ENCODE data around the gene APPL2. TPM values are rescaled to one million over a fixed set of nuclear protein-coding genes. Genes with fewer than 3 reads are reported as not detected.

Gene APPL2
- polyA plus RNA-seq, 2 of the 4 experiments (the other 2 are of a cell fraction): 24.1 to 62.6 TPM

GRCh38 chr12:105167346-105167745, 68.6 kb downstream of the APPL2 start:
- no peak for FAIRE-seq
- no peak for DNase-seq (ENCODE audit: low read depth in 1 of 2, low spot score in 1 of 2)
- TF ChIP-seq JUN (IDR thresholded peaks at IDR 0.05) (no peak), TP53 (CRISPR knock-in tag; IDR thresholded peaks at IDR 0.05) (no peak), RAD21 (conservative IDR thresholded peaks at IDR 0.05 in 1 of 2, IDR thresholded peaks at IDR 0.05 in 1 of 2) (no peak), NPAS2 (CRISPR knock-in tag; IDR thresholded peaks at IDR 0.05; ENCODE audit: borderline replicate concordance) (no peak), FOXS1 (CRISPR knock-in tag; IDR thresholded peaks at IDR 0.05) (no peak), EP300 (IDR thresholded peaks at IDR 0.05) (no peak), CBX2 (IDR thresholded peaks at IDR 0.05; ENCODE audit: borderline replicate concordance, low read depth) (no peak), POLR2A (IDR thresholded peaks at IDR 0.05; ENCODE audit: low read length) (no peak)
- CTCF ChIA-PET: no interaction called here
- Histone ChIP-seq H3K4me2 (no peak overlapping the region), H3K27ac (no peak overlapping the region), H3K4me1 (no peaks in the 10 kb centered on the region), H3K4me3 (no peak overlapping the region), H3K9me3 (no peaks in the 10 kb centered on the region)
- ATAC-seq: no peak
- POLR2A ChIA-PET: no interaction called here

- Histone ChIP-seq H3K27ac (no peak overlapping the region), H3K4me1 (no peaks in the 10 kb centered on the region), H3K4me2 (no peak overlapping the region), H3K4me3 (no peak overlapping the region), H3K9me3 (no peaks in the 10 kb centered on the region)
- ChIA-PET CTCF (no interaction called here), POLR2A (no interaction called here)
- FAIRE-seq (no peak), ATAC-seq (no peak), DNase-seq (ENCODE audit: low read depth in 1 of 2, low spot score in 1 of 2) (no peak)
- TF ChIP-seq ESRRA (IDR thresholded peaks at IDR 0.05; ENCODE audit: borderline replicate concordance, low read length): no peak
- TF ChIP-seq EHF (CRISPR knock-in tag; IDR thresholded peaks at IDR 0.05): no peak
- TF ChIP-seq MYC (IDR thresholded peaks at IDR 0.05; ENCODE audit: borderline replicate concordance, low read length): no peak
- no peak for TF ChIP-seq NR3C1 (IDR thresholded peaks at IDR 0.05)
- TF ChIP-seq EHMT2 (IDR thresholded peaks at IDR 0.05; ENCODE audit: low read depth): no peak
- TF ChIP-seq ZC3H11A (IDR thresholded peaks at IDR 0.05): no peak
- 82% methylated on average over 1 of the region's 1 CpG for WGBS (ENCODE audit: missing lambda C conversion rate)
Measured at GRCh38 chr12:105166736-105167135, 69.2 kb downstream of the APPL2 start.

DNA sequence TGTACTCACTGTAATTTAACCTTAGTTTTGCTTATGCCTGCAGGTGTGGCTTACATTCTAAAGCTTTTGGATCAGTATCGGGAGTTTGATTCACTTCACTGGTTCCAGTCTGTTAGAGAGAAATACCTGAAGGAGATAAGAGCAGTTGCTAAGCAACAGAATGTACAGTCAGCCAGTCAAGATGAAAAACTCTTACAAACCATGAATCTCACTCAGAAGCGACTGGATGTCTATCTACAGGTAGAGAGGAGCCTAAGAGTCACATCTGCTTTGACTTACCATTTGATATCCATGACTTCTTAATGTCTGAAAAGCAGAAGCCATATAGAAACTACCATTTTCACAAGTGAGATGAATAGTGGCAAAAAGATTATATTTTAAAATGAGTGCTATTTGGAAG, 71.9 kb downstream of the APPL2 start:
- POLR2A ChIA-PET: no interaction called here
- no peak overlapping the region for H3K4me3 ChIP-seq
- FAIRE-seq (no peak), ATAC-seq (no peak), DNase-seq (ENCODE audit: low read depth in 1 of 2, low spot score in 1 of 2) (no peak)
- WGBS (ENCODE audit: missing lambda C conversion rate): 94% methylated on average over 2 of the region's 2 CpGs
- no peak overlapping the region for H3K27ac ChIP-seq
- no peak overlapping the region for H3K4me2 ChIP-seq
- CTCF ChIA-PET: interaction anchor here (1.0 to 1.5 kb wide), 2 partner anchors 227 to 782 kb away, joined by 3 read pairs; no protein-coding TSS in a partner anchor
- TF ChIP-seq RNF2 (IDR thresholded peaks at IDR 0.05; ENCODE audit: borderline replicate concordance, low read depth) (no peak), PHF8 (IDR thresholded peaks at IDR 0.05; ENCODE audit: borderline replicate concordance, low read depth) (no peak), EP300 (IDR thresholded peaks at IDR 0.05) (no peak)
- TF ChIP-seq, protein P1, sequence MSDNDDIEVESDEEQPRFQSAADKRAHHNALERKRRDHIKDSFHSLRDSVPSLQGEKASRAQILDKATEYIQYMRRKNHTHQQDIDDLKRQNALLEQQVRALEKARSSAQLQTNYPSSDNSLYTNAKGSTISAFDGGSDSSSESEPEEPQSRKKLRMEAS (IDR thresholded peaks at IDR 0.05): no peak
- TF ChIP-seq, protein P2, sequence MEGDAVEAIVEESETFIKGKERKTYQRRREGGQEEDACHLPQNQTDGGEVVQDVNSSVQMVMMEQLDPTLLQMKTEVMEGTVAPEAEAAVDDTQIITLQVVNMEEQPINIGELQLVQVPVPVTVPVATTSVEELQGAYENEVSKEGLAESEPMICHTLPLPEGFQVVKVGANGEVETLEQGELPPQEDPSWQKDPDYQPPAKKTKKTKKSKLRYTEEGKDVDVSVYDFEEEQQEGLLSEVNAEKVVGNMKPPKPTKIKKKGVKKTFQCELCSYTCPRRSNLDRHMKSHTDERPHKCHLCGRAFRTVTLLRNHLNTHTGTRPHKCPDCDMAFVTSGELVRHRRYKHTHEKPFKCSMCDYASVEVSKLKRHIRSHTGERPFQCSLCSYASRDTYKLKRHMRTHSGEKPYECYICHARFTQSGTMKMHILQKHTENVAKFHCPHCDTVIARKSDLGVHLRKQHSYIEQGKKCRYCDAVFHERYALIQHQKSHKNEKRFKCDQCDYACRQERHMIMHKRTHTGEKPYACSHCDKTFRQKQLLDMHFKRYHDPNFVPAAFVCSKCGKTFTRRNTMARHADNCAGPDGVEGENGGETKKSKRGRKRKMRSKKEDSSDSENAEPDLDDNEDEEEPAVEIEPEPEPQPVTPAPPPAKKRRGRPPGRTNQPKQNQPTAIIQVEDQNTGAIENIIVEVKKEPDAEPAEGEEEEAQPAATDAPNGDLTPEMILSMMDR (IDR thresholded peaks at IDR 0.05): no peak
- H3K9me3 ChIP-seq: no peaks in the 10 kb centered on the region
- H3K4me1 ChIP-seq: no peaks in the 10 kb centered on the region

DNA sequence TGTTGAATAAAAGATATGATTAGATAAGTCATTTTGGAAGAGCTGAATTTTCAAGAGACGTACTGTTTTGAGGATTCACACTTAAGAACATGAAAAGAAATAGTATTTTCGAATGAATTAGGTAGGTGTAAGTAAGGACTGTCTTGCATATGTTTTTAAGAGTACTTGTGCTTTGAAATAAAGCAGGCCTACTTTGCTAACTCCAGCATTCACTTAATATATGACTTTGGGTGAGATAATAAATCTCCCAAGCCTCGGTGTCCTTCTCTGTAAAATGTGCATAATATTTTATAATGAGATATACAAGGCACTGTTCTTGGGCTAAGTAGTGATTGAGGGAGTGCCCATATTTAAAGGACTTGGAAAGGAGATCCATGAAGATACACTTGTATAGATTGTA, 73.8 kb downstream of the APPL2 start:
- POLR2A ChIA-PET: no interaction called here

More for the DNA sequence above, 73.8 kb downstream of the APPL2 start:
- H3K4me2 ChIP-seq: no peak overlapping the region
- no peak for DNase-seq (ENCODE audit: low read depth in 1 of 2, low spot score in 1 of 2)
- CTCF ChIA-PET: no interaction called here
- ATAC-seq: no peak
- no peaks in the 10 kb centered on the region for H3K4me1 ChIP-seq
- 94% methylated on average over 3 of the region's 3 CpGs for WGBS (ENCODE audit: missing lambda C conversion rate)
- no peak overlapping the region for H3K4me3 ChIP-seq
- no peaks in the 10 kb centered on the region for H3K9me3 ChIP-seq
- no peak for TF ChIP-seq MYC (IDR thresholded peaks at IDR 0.05; ENCODE audit: borderline replicate concordance, low read length)
- no peak for TF ChIP-seq ZFP36 (IDR thresholded peaks at IDR 0.05; ENCODE audit: borderline replicate concordance, partially characterized antibody)
- no peak for TF ChIP-seq POLR2AphosphoS2 (conservative IDR thresholded peaks at IDR 0.05; ENCODE audit: low read length)
- TF ChIP-seq RAD21 (conservative IDR thresholded peaks at IDR 0.05 in 1 of 2, IDR thresholded peaks at IDR 0.05 in 1 of 2): no peak
- H3K27ac ChIP-seq: no peak overlapping the region
- FAIRE-seq: no peak

Data from A549 (cell line).